SU-DHL-6 (cell line): ENCODE measurements around the gene RNF8.

Source experiments
- CTCF ChIP-seq: fragments of 200-600 bp; sonication (generic); IDR thresholded peaks from one replicate; pipeline ENCODE4 v1.5.1; 2017; ENCODE audit warnings: antibody characterized with exemption, mild to moderate bottlenecking, low read length, moderate library complexity; ENCODE audit not compliant: insufficient read depth, poor library complexity, severe bottlenecking
- EZH2phosphoT487 ChIP-seq: fragments of 200-600 bp; sonication (generic), shearing (Covaris generic); conservative IDR thresholded peaks from 2 replicates; pipeline ENCODE4 v1.6.1; 2018; ENCODE audit warnings: mild to moderate bottlenecking, antibody characterized with exemption, low read length, moderate library complexity, mixed read lengths

GRCh38 chr6:37391120-37391519, 37.3 kb downstream of the RNF8 start:
- TF ChIP-seq CTCF (no peak), EZH2phosphoT487 (no peak)
